ENCODE measurements around the gene NOL9.

The NOL9 gene

GRCh38 chr1:6483017-6483760 lies 71.1 kb downstream of the NOL9 start:
- TF ChIP-seq CTCF (IDR thresholded peaks at IDR 0.05; ENCODE audit: low read depth, low read length), result no peak
- no peak overlapping the region for H3K4me3 ChIP-seq (ENCODE audit: low read depth, low read length)
- in situ Hi-C loops (cut with HindIII; ENCODE audit: low sequenced_read_pairs), result no loop called here
- no peak for DNase-seq (ENCODE audit: low read depth, low spot score)

- TF ChIP-seq CTCF (IDR thresholded peaks at IDR 0.05; ENCODE audit: low read depth, low read length), result no peak
- H3K4me3 ChIP-seq (ENCODE audit: low read depth, low read length), result no peak overlapping the region
- in situ Hi-C loops (cut with HindIII; ENCODE audit: low sequenced_read_pairs), result no loop called here
- DNase-seq (ENCODE audit: low read depth, low spot score), result no peak
Observed at GRCh38 chr1:6481820-6482219, 72.5 kb downstream of the NOL9 start.

- no peak overlapping the region for H3K4me3 ChIP-seq (ENCODE audit: low read depth, low read length)
- TF ChIP-seq CTCF (IDR thresholded peaks at IDR 0.05; ENCODE audit: low read depth, low read length), result no peak
- in situ Hi-C loops (cut with HindIII; ENCODE audit: low sequenced_read_pairs), result no loop called here
- DNase-seq (ENCODE audit: low read depth, low spot score), result no peak
Observed at GRCh38 chr1:6477039-6477820, 77.1 kb downstream of the NOL9 start.

GRCh38 chr1:6476483-6476882 lies 77.8 kb downstream of the NOL9 start:
- no peak for TF ChIP-seq CTCF (IDR thresholded peaks at IDR 0.05; ENCODE audit: low read depth, low read length)
- no peak for DNase-seq (ENCODE audit: low read depth, low spot score)
- in situ Hi-C loops (cut with HindIII; ENCODE audit: low sequenced_read_pairs), result no loop called here
- H3K4me3 ChIP-seq (ENCODE audit: low read depth, low read length), result no peak overlapping the region

GRCh38 chr1:6475381-6476133 lies 78.8 kb downstream of the NOL9 start:
- DNase-seq (ENCODE audit: low read depth, low spot score), result no peak
- peak; percentile 96 for TF ChIP-seq CTCF (IDR thresholded peaks at IDR 0.05; ENCODE audit: low read depth, low read length)
- in situ Hi-C loops (cut with HindIII; ENCODE audit: low sequenced_read_pairs), result no loop called here
- H3K4me3 ChIP-seq (ENCODE audit: low read depth, low read length), result no peak overlapping the region

GRCh38 chr1:6474815-6475282 lies 79.5 kb downstream of the NOL9 start:
- no peak for TF ChIP-seq CTCF (IDR thresholded peaks at IDR 0.05; ENCODE audit: low read depth, low read length)
- in situ Hi-C loops (cut with HindIII; ENCODE audit: low sequenced_read_pairs), result no loop called here
- no peak overlapping the region for H3K4me3 ChIP-seq (ENCODE audit: low read depth, low read length)
- DNase-seq (ENCODE audit: low read depth, low spot score), result no peak
